Panc1 (cell line): ENCODE results near the gene DGKG. TPM values are rescaled to one million over a fixed set of nuclear protein-coding genes. Genes with fewer than 3 reads are reported as not detected.

Experiments
- ATAC-seq: fragments of 200-7000 bp; cut with Tn5 transposase; 2 replicates; pipeline ENCODE4 v1.9.1; 2020; ENCODE audit warnings: mild to moderate bottlenecking, moderate library complexity
- BruUV-seq: library from RNA; stranded (reverse); fragments of 400-500 nt; replicated peaks from 2 replicates; lab custom pipeline; 2021; lab: Mats Ljungman, UMichigan
- CTCF ChIA-PET: fragments of 300-600 bp; sonication (Branson Sonifier 250); formaldehyde crosslinking; loops from one replicate; lab custom pipeline; 2022; ENCODE audit warnings: antibody characterized with exemption; lab: Charles Lee
- POLR2A ChIA-PET: fragments of 300-600 bp; sonication (Branson Sonifier 250); formaldehyde crosslinking; loops from one replicate; lab custom pipeline; 2022; ENCODE audit warnings: antibody characterized with exemption; lab: Charles Lee
- DNase-seq: peaks from one replicate; pipeline ENCODE4 v3.0.0-alpha.2; 2010; ENCODE audit warnings: low read depth, low spot score
- H3K27ac ChIP-seq: 2 replicates; pipeline ENCODE4 v1.5.1; 2011; ENCODE audit warnings: mild to moderate bottlenecking, low read length, inconsistent platforms
- H3K27me3 ChIP-seq: fragments of 200-500 bp; sonication (Bioruptor generic); 2 replicates; pipeline ENCODE4 v1.6.0; 2014; ENCODE audit warnings: low read length, inconsistent platforms; ENCODE audit not compliant: control insufficient read depth, insufficient read depth
- H3K36me3 ChIP-seq: fragments of 200-500 bp; sonication (Bioruptor generic); 2 replicates; pipeline ENCODE4 v1.5.1; 2014; ENCODE audit warnings: inconsistent platforms, mild to moderate bottlenecking, low read length, moderate library complexity; ENCODE audit not compliant: control insufficient read depth, insufficient read depth
- H3K4me1 ChIP-seq: 2 replicates; pipeline ENCODE4 v1.5.1; 2011; ENCODE audit warnings: inconsistent platforms, mild to moderate bottlenecking, low read length, moderate library complexity; ENCODE audit not compliant: control insufficient read depth, insufficient read depth
- H3K4me3 ChIP-seq, 2 experiments: 2 replicates each; pipeline ENCODE4 v1.5.1; 2011 to 2012; ENCODE audit warnings: low read depth in 2 of 2, low read length in 2 of 2, mild to moderate bottlenecking in 2 of 2, inconsistent platforms in 1 of 2, moderate library complexity in 1 of 2
- H3K9me3 ChIP-seq: fragments of 200-500 bp; sonication (Bioruptor generic); 2 replicates; pipeline ENCODE4 v1.5.1; 2014; ENCODE audit warnings: low read depth, mild to moderate bottlenecking, inconsistent platforms, low read length, moderate library complexity; ENCODE audit not compliant: control insufficient read depth, insufficient read depth
- CTCF ChIP-seq: fragments of 450-650 bp; IDR thresholded peaks from 2 replicates; pipeline ENCODE4 v1.5.1; 2017; ENCODE audit warnings: mild to moderate bottlenecking
- POLR2AphosphoS5 ChIP-seq: IDR thresholded peaks from 2 replicates; pipeline ENCODE4 v1.6.1; 2012; ENCODE audit warnings: mild to moderate bottlenecking, low read depth, low read length, moderate library complexity
- REST ChIP-seq, 2 experiments: IDR thresholded peaks; 2 replicates each; pipeline ENCODE4 v1.6.1; 2011 to 2012; ENCODE audit warnings: low read depth in 2 of 2, control low read depth in 1 of 2, low read length in 1 of 2, mild to moderate bottlenecking in 1 of 2, moderate library complexity in 1 of 2; ENCODE audit not compliant: insufficient read depth in 1 of 2
- SIN3A ChIP-seq: IDR thresholded peaks from 2 replicates; pipeline ENCODE4 v1.6.1; 2012; ENCODE audit warnings: low read depth, mild to moderate bottlenecking, low read length, moderate library complexity, borderline replicate concordance; ENCODE audit not compliant: insufficient read depth
- TCF7L2 ChIP-seq: IDR thresholded peaks from 2 replicates; pipeline ENCODE4 v1.6.1; 2011; ENCODE audit warnings: mild to moderate bottlenecking, low read depth, low read length, inconsistent platforms
- in situ Hi-C: cut with HindIII; loops from 2 replicates; pipeline ENCODE4 v1.10.0; 2016; ENCODE audit warnings: low sequenced_read_pairs, low pct_unique_long_range_greater_than_20kb
- intact Hi-C: fragments of 100-400 bp; cut with micrococcal nuclease; formaldehyde crosslinking; loops from one replicate; pipeline ENCODE4 v1.10.0; 2022; ENCODE audit not compliant: unreplicated experiment
- total RNA-seq: library from RNA; stranded (reverse); gene quantifications from one replicate; pipeline ENCODE4 v1.2.1, GENCODE V29; 2021; ENCODE audit not compliant: unreplicated experiment

DGKG gene
- total RNA-seq, 1 experiment from 2014 or later, result 0.46 TPM

GRCh38 chr3:186303965-186304364 lies 58.1 kb downstream of the DGKG start:
- DNase-seq (no peak), ATAC-seq (no peak; the same call in 1 of the 2 replicates)
- H3K4me3 ChIP-seq, result no peak overlapping the region
- H3K27me3 ChIP-seq, result peaks cover 36% of the 10 kb centered on the region
- TF ChIP-seq TCF7L2, result no peak
- no peak for TF ChIP-seq CTCF
- no peak for TF ChIP-seq POLR2AphosphoS5
- no peak for TF ChIP-seq SIN3A
- no peak for TF ChIP-seq REST (IDR thresholded peaks at IDR 0.05; ENCODE audit: insufficient read depth in 1 of 2, low read depth in 2 of 2, low read length in 1 of 2)
- H3K27ac ChIP-seq, result no peak overlapping the region
- H3K4me1 ChIP-seq, result no peaks in the 10 kb centered on the region
- no peaks in the 10 kb centered on the region for H3K36me3 ChIP-seq
- in situ Hi-C loops, result no loop called here
- ChIA-PET CTCF (interaction anchor here (0.6 kb wide), 1 partner anchor 9 kb away, joined by 3 read pairs; no protein-coding TSS in a partner anchor), POLR2A (interaction anchor here (0.6 kb wide), 2 partner anchors 100 to 352 kb away, joined by 3 to 9 read pairs; no protein-coding TSS in a partner anchor)
- intact Hi-C loops, result no loop called here
- no TSS peak for BruUV-seq
- H3K9me3 ChIP-seq, result no peaks in the 10 kb centered on the region

DNA sequence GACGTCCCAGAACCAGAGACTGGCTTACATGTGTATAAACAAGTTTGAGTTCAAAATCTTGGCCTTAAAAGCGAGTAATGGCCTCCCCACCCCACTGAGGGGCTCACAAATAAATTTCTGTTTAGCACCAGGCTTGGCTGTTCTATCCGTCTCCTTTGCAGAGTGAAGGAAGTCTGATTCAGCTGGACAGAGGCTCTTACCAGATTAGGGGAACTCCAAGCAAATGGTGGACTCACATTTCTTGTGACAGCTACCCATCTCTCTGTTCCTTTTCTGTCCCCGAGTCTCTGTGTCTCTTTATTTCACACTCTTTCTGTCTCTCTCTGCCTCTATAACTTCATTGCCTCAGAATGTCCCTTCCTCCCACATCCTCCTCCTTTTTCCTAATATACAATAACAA lies 62.7 kb downstream of the DGKG start:
- no peak for DNase-seq
- BruUV-seq, result no TSS peak
- intact Hi-C loops (no loop called here), in situ Hi-C loops (no loop called here)
- H3K4me1 ChIP-seq, result no peaks in the 10 kb centered on the region
- no peaks in the 10 kb centered on the region for H3K36me3 ChIP-seq
- H3K9me3 ChIP-seq, result no peaks in the 10 kb centered on the region
- CTCF ChIA-PET, result interaction anchor here (0.7 kb wide), 1 partner anchor 13 kb away, joined by 6 read pairs; no protein-coding TSS in a partner anchor
- ATAC-seq, result no peak
- H3K27ac ChIP-seq, result no peak overlapping the region
- TF ChIP-seq CTCF (no peak), SIN3A (no peak), POLR2AphosphoS5 (no peak), TCF7L2 (no peak), REST (IDR thresholded peaks at IDR 0.05; ENCODE audit: insufficient read depth in 1 of 2, low read depth in 2 of 2, low read length in 1 of 2) (no peak)
- H3K4me3 ChIP-seq, result no peak overlapping the region
- H3K27me3 ChIP-seq, result peaks cover 12% of the 10 kb centered on the region
- POLR2A ChIA-PET, result interaction anchor here (0.7 kb wide), 1 partner anchor 238 kb away, joined by 3 read pairs; no protein-coding TSS in a partner anchor
